ENCODE measurements around the gene TMEM131. TPM values are rescaled to one million over a fixed set of nuclear protein-coding genes. Genes with fewer than 3 reads are reported as not detected.
"Not testable (repeated sequence)": the region's sequence is repeated elsewhere in the genome, so short reads cannot be mapped to it uniquely, and the experiment has no call there.

The TMEM131 gene
- total RNA-seq, 1 experiment from 2014 or later, result 5.9 TPM

DNA sequence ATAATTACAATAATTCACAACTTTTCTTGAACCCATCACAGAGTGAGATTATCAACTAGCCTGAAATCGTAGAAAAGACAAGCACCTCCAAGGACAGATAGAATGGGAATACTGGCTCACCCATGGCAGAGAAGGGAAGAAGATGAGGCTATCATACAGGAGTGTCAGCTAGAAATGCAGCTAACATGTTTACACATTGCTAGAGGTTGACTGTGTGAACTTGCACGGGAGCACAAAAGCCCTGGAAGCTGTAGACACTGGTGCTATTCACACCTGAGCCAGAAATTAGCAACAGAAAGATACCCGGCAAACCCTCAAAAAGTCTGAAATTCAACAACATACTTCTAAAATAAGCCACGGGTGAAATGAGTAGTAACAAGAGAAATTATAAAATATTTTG lies 150.6 kb downstream of the TMEM131 start:
- no peak for DNase-seq
- H3K36me3 ChIP-seq, result no peaks in the 10 kb centered on the region; the same call in 1 of the 2 replicates
- no peaks in the 10 kb centered on the region for H3K9me3 ChIP-seq
- H3K27me3 ChIP-seq, result no peaks in the 10 kb centered on the region
- H3K4me3 ChIP-seq, result no peak overlapping the region

DNA sequence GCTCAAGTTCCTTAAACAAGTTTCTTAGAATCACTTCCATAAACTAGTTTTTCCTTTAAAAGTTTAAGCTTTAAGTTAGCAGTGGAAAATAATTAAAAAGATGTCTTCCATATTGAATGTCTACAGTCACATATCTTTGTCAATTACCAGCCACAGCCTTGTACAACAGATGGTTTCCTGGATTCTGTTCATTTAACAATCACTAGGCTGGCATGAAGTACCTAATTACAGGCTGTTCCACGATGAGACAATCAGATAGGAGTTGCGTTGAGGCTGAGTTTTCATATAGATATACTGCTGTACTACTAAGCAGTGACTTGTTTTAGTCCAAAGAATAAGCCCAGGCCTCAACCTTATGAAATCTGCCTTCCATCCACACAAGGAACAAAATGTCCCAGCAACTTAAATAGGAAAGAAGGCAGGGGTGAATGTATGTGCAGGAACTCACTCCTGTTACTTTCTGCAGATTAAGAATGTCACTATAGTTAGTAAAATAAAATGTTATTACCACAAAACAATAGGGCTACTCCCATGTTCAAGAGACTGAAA lies 151.4 kb downstream of the TMEM131 start:
- no peak for DNase-seq

DNA sequence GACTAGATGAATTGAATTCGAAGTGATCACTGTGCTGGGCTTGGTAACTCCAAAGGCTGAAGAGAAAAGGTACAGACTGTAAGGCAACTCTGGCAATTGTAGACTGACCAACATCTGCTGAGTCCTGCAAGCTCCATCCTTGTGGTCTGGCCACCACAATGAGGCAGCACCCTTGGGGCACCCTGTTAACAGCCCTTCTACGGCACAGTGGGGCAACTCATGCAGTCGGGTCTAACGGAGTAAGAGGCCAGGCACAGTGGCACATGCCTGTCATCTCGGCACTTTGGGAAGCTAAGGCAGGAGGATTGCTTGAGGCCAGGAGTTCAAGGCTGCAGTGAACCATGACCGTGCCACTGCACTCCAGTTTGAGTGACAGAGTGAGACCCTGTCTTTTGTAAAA lies 155.6 kb downstream of the TMEM131 start:
- H3K4me3 ChIP-seq, result no peak overlapping the region
- no peaks in the 10 kb centered on the region for H3K9me3 ChIP-seq
- DNase-seq, result no peak
- H3K27me3 ChIP-seq, result no peaks in the 10 kb centered on the region
- peaks cover 5% of the 10 kb centered on the region for H3K36me3 ChIP-seq

More for the DNA sequence above, 151.4 kb downstream of the TMEM131 start:
- Histone ChIP-seq H3K9me3 (no peaks in the 10 kb centered on the region), H3K27me3 (no peaks in the 10 kb centered on the region), H3K36me3 (no peaks in the 10 kb centered on the region; the same call in 1 of the 2 replicates), H3K4me3 (no peak overlapping the region)

DNA sequence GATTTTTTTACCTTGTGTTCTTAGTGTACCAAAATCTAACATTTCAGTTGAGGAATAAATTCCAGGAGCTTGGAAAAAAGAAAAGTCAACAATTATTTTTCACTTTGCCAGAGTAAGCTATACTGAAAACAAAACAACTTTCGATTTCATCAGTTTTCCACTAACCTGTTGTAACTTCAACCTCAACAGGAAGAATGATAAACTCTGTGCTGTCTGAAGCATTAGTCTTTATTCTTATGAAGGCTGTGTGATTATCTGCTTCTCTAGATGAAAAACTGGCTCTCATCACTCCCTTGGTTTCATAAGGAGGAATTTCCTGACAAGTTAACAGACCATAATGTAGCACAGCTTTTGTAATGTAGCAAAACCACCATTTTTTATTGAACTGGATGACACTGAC lies 161.1 kb downstream of the TMEM131 start:
- no peak overlapping the region for H3K4me3 ChIP-seq
- DNase-seq, result no peak

DNA sequence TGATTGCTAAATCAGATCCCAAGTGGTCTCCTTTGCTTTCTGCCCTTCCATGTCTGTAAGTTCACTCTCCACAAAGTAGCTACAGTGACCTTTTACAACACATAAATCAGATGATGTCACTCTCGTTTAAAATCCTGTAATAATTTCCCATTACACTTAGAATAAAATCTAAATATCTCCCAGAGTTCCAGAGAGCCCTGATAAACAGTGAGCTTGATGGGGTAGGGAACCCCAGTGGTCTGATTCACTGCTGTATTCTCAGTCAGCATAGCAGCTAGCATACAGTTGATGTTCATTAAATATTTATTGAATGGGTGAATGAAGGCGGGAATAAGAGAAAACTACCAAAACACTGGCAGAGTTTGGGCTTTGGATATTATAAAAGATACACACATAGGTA lies 164.6 kb downstream of the TMEM131 start:
- no peak overlapping the region for H3K4me3 ChIP-seq
- no peaks in the 10 kb centered on the region for H3K9me3 ChIP-seq
- DNase-seq, result no peak
- H3K36me3 ChIP-seq, result peaks cover 13% of the 10 kb centered on the region
- no peaks in the 10 kb centered on the region for H3K27me3 ChIP-seq

More for the DNA sequence above, 161.1 kb downstream of the TMEM131 start:
- Histone ChIP-seq H3K27me3 (no peaks in the 10 kb centered on the region), H3K9me3 (no peaks in the 10 kb centered on the region), H3K36me3 (peaks cover 12% of the 10 kb centered on the region)

GRCh38 chr2:97829255-97829654 lies 166.5 kb downstream of the TMEM131 start:
- not testable (repeated sequence) for H3K27me3 ChIP-seq, H3K9me3 ChIP-seq, DNase-seq, H3K36me3 ChIP-seq, H3K4me3 ChIP-seq

GRCh38 chr2:97827013-97827412 lies 168.7 kb downstream of the TMEM131 start:
- not testable (repeated sequence) for DNase-seq, H3K36me3 ChIP-seq, H3K9me3 ChIP-seq, H3K27me3 ChIP-seq, H3K4me3 ChIP-seq

DNA sequence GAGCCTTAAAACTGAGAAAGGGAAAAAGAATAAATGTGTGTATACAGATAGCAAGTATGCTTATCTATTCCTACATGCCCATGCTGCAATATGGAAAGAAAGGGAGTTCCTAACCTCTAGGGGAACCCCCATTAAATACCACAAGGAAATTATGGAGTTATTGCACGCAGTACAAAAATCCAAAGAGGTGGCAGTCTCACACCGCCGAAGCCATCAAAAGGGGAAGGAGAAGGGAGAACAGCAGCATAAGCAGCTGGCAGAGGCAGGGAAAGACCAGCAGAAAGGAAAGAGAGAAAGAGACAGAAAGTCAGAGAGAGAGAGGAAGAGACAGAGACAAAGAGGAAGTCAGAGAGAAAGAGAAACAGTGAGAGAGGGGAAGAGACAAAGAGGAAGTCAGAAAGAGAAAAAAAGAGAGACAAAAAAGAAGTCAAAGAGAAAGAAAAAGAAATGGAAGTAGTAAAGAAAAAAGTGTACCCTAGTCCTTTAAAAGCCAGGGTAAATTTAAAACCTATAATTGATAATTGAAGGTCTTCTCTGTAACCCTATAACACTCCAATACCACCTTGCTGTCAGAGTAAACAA lies 169.4 kb downstream of the TMEM131 start:
- not testable (repeated sequence) for H3K27me3 ChIP-seq, H3K4me3 ChIP-seq, H3K9me3 ChIP-seq, DNase-seq, H3K36me3 ChIP-seq

DNA sequence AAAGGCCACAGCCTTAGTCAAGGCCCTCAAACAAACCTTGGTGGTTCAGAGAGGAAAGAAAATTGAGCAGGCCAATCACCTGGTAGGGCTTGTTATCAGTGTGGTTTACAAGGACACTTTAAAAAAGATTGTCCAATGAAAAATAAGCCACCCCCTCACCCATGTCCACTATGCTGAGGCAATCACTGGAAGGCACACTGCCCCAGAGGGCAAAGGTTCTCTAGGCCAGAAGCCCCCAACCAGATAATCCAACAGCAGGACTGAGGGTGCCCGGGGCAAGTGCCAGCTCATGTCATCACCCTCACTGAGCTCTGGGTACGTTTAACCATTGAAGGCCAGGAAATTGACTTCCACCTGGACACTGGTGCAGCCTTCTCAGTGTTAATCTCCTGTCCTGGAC lies 171.7 kb downstream of the TMEM131 start:
- not testable (repeated sequence) for H3K27me3 ChIP-seq, H3K9me3 ChIP-seq, DNase-seq, H3K36me3 ChIP-seq, H3K4me3 ChIP-seq

GRCh38 chr2:97821862-97822261 lies 173.9 kb downstream of the TMEM131 start:
- not testable (repeated sequence) for H3K27me3 ChIP-seq, H3K36me3 ChIP-seq, DNase-seq, H3K4me3 ChIP-seq, H3K9me3 ChIP-seq

- no peaks in the 10 kb centered on the region for H3K27me3 ChIP-seq
- H3K36me3 ChIP-seq, result no peaks in the 10 kb centered on the region
- no peak overlapping the region for H3K4me3 ChIP-seq
- no peaks in the 10 kb centered on the region for H3K9me3 ChIP-seq
- no peak for DNase-seq
These were observed 176.0 kb downstream of the TMEM131 start for GRCh38 chr2:97819754-97820153.

DNA sequence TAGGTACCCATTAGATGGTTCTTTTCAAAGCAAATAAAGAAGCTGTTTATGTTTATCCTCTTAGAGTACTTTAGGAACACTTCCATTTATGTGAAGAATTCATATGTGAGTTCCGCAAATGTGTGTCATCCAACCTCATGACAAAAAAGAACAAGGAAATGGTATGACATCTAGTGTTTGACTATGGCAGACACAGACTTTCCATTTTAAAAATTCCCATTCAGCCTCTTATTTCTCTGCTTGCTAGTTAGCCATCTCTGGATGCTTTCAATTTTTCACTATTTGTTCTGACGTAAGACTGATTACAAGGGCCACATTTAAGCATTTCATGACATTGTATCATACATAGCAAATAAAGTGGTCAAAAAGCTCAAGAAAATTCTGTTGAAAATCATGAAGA lies 179.3 kb downstream of the TMEM131 start:
- H3K4me3 ChIP-seq, result no peak overlapping the region
- DNase-seq, result no peak
- no peaks in the 10 kb centered on the region for H3K9me3 ChIP-seq
- H3K27me3 ChIP-seq, result no peaks in the 10 kb centered on the region
- H3K36me3 ChIP-seq, result peaks cover 6% of the 10 kb centered on the region

DNA sequence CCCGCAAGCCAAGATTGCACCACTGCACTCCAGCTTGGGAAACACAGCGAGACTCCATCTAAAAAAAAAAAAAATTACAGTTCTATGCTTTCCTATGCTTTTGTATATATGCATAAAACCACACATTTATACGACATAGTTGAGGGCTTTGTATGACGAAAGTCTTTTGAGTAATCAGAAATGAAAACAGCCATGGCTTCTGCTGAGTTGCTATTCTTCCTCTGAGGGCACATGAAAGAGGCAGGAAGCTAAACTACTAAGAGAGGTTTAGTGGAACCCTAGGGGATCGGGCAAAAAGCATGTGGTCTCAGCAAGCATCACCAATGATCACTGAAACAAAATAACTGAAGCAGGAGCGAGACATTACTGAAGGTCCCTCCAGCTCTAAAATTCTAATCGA lies 182.8 kb downstream of the TMEM131 start:
- Histone ChIP-seq H3K36me3 (peaks cover 6% of the 10 kb centered on the region), H3K9me3 (no peaks in the 10 kb centered on the region), H3K4me3 (no peak overlapping the region), H3K27me3 (no peaks in the 10 kb centered on the region)
- no peak for DNase-seq

DNA sequence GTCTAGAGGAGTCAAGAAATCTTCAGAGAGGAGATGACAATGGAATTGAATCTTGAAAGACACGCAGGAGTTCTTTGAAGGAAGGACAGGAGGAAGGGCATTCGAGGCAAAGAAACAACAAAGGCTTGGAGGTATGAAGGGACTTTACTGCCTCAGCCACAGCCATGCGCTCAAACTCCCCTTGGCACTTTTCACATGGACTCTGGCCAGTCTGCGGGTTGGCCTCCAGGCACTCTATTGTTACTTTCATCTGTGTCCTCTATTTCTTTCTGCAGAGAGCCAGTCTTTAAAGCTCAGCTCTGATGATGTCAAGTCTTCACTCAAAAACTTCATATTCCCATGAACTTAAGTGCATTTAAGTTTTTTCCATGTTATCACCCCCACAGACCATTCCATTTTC lies 186.9 kb downstream of the TMEM131 start:
- DNase-seq, result no peak
- Histone ChIP-seq H3K9me3 (no peaks in the 10 kb centered on the region), H3K4me3 (no peak overlapping the region), H3K36me3 (peaks cover 10% of the 10 kb centered on the region), H3K27me3 (no peaks in the 10 kb centered on the region)

DNA sequence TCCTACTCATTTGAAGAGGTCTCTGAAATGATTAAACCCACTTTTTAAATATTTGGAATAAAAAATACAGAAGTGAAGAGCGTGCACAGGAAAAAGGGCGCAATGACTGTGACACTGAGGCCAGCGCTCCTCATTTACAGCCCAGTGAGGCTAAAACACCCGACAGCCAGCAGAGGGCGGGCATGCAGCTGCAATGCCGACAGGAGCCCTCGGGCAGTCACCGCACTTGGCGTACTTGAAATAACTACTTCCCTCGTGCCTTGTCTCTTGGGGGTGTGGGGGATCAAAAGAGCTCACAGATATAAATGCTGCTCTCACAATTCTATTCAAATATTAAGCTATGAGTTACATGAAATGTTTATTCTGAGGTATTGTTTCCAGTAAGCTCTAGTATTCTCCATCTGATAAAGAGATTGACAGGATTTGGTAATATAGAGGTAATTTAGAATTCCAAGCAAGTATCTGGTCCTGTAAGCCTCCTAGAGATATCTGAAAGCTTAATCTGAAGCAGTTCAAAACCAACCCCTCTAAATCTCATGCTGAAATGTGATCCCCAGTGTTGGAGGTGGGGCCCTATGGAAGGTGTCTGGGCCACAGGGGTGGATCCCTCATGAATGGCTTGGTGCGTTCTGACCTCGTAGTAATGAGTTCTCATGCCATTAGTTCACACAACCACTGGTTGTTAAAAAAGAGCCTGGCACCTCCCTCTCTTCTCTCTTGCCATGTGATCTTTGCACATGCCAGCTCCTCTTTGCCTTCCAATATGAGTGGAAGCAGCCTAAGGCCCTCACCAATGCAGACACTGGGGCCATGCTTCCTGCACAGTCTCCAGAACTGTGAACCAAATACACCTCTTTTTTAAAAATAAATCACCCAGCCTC lies 188.8 kb downstream of the TMEM131 start:
- Histone ChIP-seq H3K27me3 (no peaks in the 10 kb centered on the region), H3K36me3 (peaks cover 9% of the 10 kb centered on the region), H3K4me3 (no peak overlapping the region), H3K9me3 (no peaks in the 10 kb centered on the region)
- DNase-seq, result peak; percentile 61

DNA sequence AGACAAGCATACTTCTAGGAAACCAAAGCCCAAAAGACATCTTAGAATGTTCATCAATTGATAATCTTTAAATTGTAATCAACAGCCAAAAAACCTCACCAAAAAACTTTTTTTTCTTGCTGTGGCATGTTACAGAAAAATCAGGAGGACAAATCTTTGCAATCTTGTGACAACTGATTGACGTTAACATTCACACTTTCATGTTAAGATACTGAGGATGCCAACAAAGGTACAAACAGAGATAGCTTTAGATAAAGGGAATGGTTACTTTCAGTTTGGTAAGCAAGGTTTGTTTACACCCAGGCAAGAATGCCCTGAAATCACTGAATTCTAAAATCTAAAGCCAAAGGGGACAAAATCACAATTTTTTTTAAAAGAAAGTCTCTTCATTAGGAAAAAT lies 190.0 kb downstream of the TMEM131 start:
- Histone ChIP-seq H3K27me3 (no peaks in the 10 kb centered on the region), H3K36me3 (peaks cover 11% of the 10 kb centered on the region), H3K9me3 (no peaks in the 10 kb centered on the region), H3K4me3 (no peak overlapping the region)
- DNase-seq, result no peak

GRCh38 chr2:97801028-97801427 lies 194.7 kb downstream of the TMEM131 start:
- Histone ChIP-seq H3K9me3 (no peaks in the 10 kb centered on the region), H3K36me3 (peaks cover 11% of the 10 kb centered on the region), H3K4me3 (no peak overlapping the region), H3K27me3 (no peaks in the 10 kb centered on the region)
- DNase-seq, result no peak

DNA sequence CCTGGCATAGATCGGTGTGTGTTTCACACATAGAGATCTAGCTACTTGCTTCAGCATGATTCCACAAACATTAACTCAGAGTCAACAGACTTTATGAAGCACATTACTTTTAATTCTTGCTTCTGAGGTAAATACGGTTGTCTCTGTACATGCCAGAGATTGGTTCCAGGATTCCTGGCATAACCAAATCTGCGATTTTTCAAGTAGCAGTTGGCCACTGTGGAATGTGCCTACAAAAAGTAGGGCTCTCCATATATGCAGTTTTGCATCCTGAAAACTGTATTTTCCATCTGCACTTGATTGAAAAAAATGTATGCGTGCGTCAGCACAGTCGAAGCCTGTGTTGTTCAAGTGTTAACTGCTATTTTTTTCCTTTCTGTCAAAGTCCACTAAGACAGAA lies 197.3 kb downstream of the TMEM131 start:
- H3K4me3 ChIP-seq, result no peak overlapping the region
- DNase-seq, result no peak
- peaks cover 10% of the 10 kb centered on the region for H3K36me3 ChIP-seq
- H3K27me3 ChIP-seq, result no peaks in the 10 kb centered on the region
- no peaks in the 10 kb centered on the region for H3K9me3 ChIP-seq

All from MG63 (cell line).